MM.1S (cell line): ENCODE measurements around the gene FAT2.

Experiments used
- DNase-seq: peaks from one replicate; pipeline ENCODE4 v3.0.0-alpha.2; 2015
- H2AFZ ChIP-seq: fragments of 300-600 bp; sonication (generic); 2 replicates; pipeline ENCODE4 v1.6.0; 2016; ENCODE audit warnings: antibody characterized with exemption, low read length
- H3F3A ChIP-seq: fragments of 300-600 bp; sonication (generic); 2 replicates; pipeline ENCODE4 v1.6.1; 2016; ENCODE audit warnings: mild to moderate bottlenecking, antibody characterized with exemption, low read length, moderate library complexity, mixed read lengths; ENCODE audit not compliant: insufficient read depth
- H3K27ac ChIP-seq: fragments of 300-600 bp; sonication (generic); 2 replicates; pipeline ENCODE4 v1.5.1; 2016; ENCODE audit warnings: mild to moderate bottlenecking, low read length
- H3K27me3 ChIP-seq: fragments of 300-600 bp; sonication (generic); replicated peaks from 2 replicates; pipeline ENCODE4 v1.6.0; 2016; ENCODE audit warnings: low read length; ENCODE audit not compliant: insufficient read depth
- H3K36me3 ChIP-seq: fragments of 300-600 bp; sonication (generic); replicated peaks from 2 replicates; pipeline ENCODE4 v1.6.1; 2016; ENCODE audit warnings: mild to moderate bottlenecking, low read length, mixed read lengths; ENCODE audit not compliant: insufficient read depth
- H3K4me1 ChIP-seq: fragments of 300-600 bp; sonication (generic); 2 replicates; pipeline ENCODE4 v1.6.1; 2016; ENCODE audit warnings: low read length, mixed read lengths
- H3K4me2 ChIP-seq: fragments of 300-600 bp; sonication (generic); 2 replicates; pipeline ENCODE4 v1.6.0; 2016; ENCODE audit warnings: low read depth, low read length
- H3K4me3 ChIP-seq: fragments of 300-600 bp; sonication (generic); 2 replicates; pipeline ENCODE4 v1.5.1; 2016; ENCODE audit warnings: low read length, mixed read lengths
- H3K79me2 ChIP-seq: fragments of 300-600 bp; sonication (generic); 2 replicates; pipeline ENCODE4 v1.6.1; 2016; ENCODE audit warnings: mixed run types, low read length, mixed read lengths
- H3K9ac ChIP-seq: fragments of 300-600 bp; sonication (generic); 2 replicates; pipeline ENCODE4 v1.6.1; 2016; ENCODE audit warnings: low read length, mixed read lengths
- H3K9me2 ChIP-seq: fragments of 300-600 bp; sonication (generic); replicated peaks from 2 replicates; pipeline ENCODE4 v1.6.1; 2016; ENCODE audit warnings: mild to moderate bottlenecking, low read length, mixed read lengths; ENCODE audit not compliant: insufficient read depth
- H3K9me3 ChIP-seq: fragments of 300-600 bp; sonication (generic); replicated peaks from 2 replicates; pipeline ENCODE4 v1.6.1; 2016; ENCODE audit warnings: mild to moderate bottlenecking, low read length, mixed read lengths; ENCODE audit not compliant: insufficient read depth
- H4K20me1 ChIP-seq: fragments of 300-600 bp; sonication (generic); 2 replicates; pipeline ENCODE4 v1.6.1; 2016; ENCODE audit warnings: mild to moderate bottlenecking, low read length, moderate library complexity, mixed read lengths; ENCODE audit not compliant: insufficient read depth
- EZH2 ChIP-seq: fragments of 300-600 bp; sonication (generic); optimal IDR thresholded peaks from 2 replicates; pipeline ENCODE3; 2017; ENCODE audit warnings: low read depth, mild to moderate bottlenecking, antibody characterized with exemption, low read length, mixed read lengths
- EZH2phosphoT487 ChIP-seq: fragments of 300-600 bp; sonication (generic); IDR thresholded peaks from 2 replicates; pipeline ENCODE4 v1.6.1; 2018; ENCODE audit warnings: antibody characterized with exemption, low read length
- TF ChIP-seq, protein P1 (sequence below): fragments of 300-600 bp; sonication (generic); IDR thresholded peaks from 2 replicates; pipeline ENCODE4 v1.5.1; 2016; ENCODE audit warnings: antibody characterized with exemption, low read length, mixed read lengths

Gene FAT2

DNA sequence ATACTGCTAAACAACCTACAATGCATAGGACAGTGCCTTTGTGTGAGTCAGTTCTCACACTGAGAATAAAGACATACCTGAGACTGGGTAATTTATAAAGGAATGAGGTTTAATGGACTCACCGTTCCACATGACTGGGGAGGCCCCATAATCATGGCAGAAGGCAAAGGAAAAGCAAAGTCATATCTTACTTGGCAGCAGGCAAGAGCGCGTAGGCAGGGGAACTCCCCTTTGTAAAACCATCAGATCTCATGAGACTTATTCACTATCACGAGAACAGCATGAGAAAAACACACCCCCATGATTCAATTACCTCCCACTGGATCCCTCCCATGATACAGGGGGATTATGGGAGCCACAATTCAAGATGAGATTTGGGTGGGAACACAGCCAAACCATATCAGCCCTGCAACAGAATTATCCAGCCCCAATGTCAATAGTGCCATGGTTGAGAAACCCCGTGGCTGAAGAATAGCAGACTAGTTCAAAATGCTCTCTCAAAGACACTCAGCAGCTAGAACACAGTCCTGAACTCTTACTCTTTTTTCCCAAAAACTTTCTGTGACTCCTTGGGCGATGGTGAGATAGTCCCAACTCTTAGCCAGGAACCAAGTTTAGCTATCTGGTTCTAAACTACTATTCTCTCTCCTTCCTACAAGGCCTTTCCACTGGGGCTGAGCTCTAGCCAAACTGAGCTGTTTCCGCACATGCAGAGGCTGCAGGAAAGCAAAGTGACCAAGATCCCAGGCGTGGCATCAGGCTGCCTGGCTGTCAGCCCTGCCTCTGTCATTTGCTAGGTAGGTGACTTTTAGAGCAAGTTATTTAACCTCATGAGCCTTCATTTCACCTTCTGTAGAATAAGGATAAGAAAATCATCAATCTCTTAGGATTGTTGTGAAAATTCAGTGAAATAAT, 21.7 kb downstream of the FAT2 start:
- no peak overlapping the region for H3K4me2 ChIP-seq
- no peaks in the 10 kb centered on the region for H3F3A ChIP-seq
- no peak overlapping the region for H3K27ac ChIP-seq
- H3K36me3 ChIP-seq: no peaks in the 10 kb centered on the region
- no peak for DNase-seq
- no peaks in the 10 kb centered on the region for H3K4me1 ChIP-seq
- H2AFZ ChIP-seq: no peak overlapping the region
- TF ChIP-seq EZH2phosphoT487: no peak
- H3K9me2 ChIP-seq: no peaks in the 10 kb centered on the region
- H3K27me3 ChIP-seq: no peaks in the 10 kb centered on the region
- H3K9ac ChIP-seq: no peak overlapping the region
- no peaks in the 10 kb centered on the region for H4K20me1 ChIP-seq
- no peak overlapping the region for H3K4me3 ChIP-seq
- no peaks in the 10 kb centered on the region for H3K9me3 ChIP-seq
- H3K79me2 ChIP-seq: no peaks in the 10 kb centered on the region

DNA sequence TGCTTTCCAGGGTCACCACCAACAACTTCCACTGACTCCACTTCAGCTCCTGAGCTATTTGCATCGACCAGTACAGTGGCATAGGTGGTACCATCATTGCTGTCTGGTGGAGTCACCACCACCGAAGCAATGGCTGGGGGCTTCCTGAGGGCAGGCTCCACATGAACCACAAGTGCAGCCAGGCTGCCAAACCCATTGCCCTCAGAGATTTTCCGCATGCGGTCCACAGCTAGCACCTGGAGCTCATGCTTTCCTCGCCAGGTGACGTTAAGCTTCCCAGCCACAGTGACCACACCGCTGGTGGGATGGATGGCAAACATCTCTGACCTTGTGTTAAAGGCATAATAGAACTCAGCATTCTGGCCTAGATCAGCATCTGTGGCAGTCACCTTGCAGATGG, 23.1 kb downstream of the FAT2 start:
- H3K4me1 ChIP-seq: no peaks in the 10 kb centered on the region
- H3K27me3 ChIP-seq: no peaks in the 10 kb centered on the region
- no peaks in the 10 kb centered on the region for H4K20me1 ChIP-seq

GRCh38 chr5:151565971-151566370, 25.2 kb downstream of the FAT2 start:
- H3K9me2 ChIP-seq: no peaks in the 10 kb centered on the region
- no peak overlapping the region for H3K9ac ChIP-seq
- TF ChIP-seq EZH2: no peak
- no peak for TF ChIP-seq EZH2phosphoT487
- TF ChIP-seq, protein P1, sequence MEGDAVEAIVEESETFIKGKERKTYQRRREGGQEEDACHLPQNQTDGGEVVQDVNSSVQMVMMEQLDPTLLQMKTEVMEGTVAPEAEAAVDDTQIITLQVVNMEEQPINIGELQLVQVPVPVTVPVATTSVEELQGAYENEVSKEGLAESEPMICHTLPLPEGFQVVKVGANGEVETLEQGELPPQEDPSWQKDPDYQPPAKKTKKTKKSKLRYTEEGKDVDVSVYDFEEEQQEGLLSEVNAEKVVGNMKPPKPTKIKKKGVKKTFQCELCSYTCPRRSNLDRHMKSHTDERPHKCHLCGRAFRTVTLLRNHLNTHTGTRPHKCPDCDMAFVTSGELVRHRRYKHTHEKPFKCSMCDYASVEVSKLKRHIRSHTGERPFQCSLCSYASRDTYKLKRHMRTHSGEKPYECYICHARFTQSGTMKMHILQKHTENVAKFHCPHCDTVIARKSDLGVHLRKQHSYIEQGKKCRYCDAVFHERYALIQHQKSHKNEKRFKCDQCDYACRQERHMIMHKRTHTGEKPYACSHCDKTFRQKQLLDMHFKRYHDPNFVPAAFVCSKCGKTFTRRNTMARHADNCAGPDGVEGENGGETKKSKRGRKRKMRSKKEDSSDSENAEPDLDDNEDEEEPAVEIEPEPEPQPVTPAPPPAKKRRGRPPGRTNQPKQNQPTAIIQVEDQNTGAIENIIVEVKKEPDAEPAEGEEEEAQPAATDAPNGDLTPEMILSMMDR: no peak
- no peaks in the 10 kb centered on the region for H4K20me1 ChIP-seq
- H3K4me3 ChIP-seq: no peak overlapping the region
- no peak for DNase-seq
- H2AFZ ChIP-seq: no peak overlapping the region
- H3K4me1 ChIP-seq: no peaks in the 10 kb centered on the region
- no peak overlapping the region for H3K27ac ChIP-seq
- no peaks in the 10 kb centered on the region for H3K79me2 ChIP-seq
- no peaks in the 10 kb centered on the region for H3K27me3 ChIP-seq
- H3K9me3 ChIP-seq: no peaks in the 10 kb centered on the region
- no peak overlapping the region for H3K4me2 ChIP-seq
- H3F3A ChIP-seq: no peaks in the 10 kb centered on the region
- no peaks in the 10 kb centered on the region for H3K36me3 ChIP-seq

More for the DNA sequence above, 23.1 kb downstream of the FAT2 start:
- TF ChIP-seq, protein P1: no peak
- no peak for TF ChIP-seq EZH2phosphoT487
- no peak for TF ChIP-seq EZH2
- Histone ChIP-seq H3F3A (no peaks in the 10 kb centered on the region), H3K4me2 (no peak overlapping the region), H3K36me3 (no peaks in the 10 kb centered on the region), H3K9me2 (no peaks in the 10 kb centered on the region), H3K9me3 (no peaks in the 10 kb centered on the region), H3K79me2 (no peaks in the 10 kb centered on the region), H3K4me3 (no peak overlapping the region), H3K27ac (no peak overlapping the region), H2AFZ (no peak overlapping the region), H3K9ac (no peak overlapping the region)
- no peak for DNase-seq

DNA sequence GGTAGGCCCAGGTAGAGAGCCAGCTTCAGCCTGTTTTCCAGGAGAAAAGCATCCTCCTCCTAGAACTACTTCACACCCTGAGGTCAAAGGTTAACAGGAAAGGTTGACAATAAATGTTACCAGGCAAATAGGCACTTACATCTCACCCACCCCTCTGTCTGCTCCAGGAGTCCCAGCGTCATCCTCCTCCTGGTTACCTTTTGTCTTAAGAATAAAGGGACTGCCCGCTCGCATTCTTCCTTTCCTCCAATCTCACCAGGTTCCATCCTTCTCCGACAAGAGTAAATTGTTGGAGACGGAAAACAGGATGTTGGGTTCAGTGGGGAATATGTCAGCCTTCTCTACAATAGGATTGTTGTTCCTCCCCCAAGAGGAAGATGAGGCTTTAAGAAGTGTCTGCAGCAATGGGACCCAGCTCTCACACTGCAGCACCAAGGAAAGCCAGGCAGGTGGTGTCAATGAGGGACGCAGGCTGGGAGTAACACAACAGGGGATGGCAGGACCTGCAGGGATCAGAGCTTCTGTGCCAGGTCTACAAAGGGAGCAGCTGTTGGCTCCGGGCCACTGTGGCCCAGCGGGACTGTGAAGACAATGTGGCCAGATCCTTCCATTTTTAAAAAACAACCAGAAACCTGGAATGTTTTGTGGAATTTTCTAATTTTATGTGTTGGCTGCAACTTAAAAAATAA, 29.0 kb downstream of the FAT2 start:
- H3K9ac ChIP-seq: no peak overlapping the region
- H3K27ac ChIP-seq: no peak overlapping the region
- no peak overlapping the region for H3K4me3 ChIP-seq
- no peaks in the 10 kb centered on the region for H3K9me3 ChIP-seq
- no peak overlapping the region for H2AFZ ChIP-seq
- no peaks in the 10 kb centered on the region for H3K79me2 ChIP-seq
- H3K36me3 ChIP-seq: no peaks in the 10 kb centered on the region
- no peaks in the 10 kb centered on the region for H3K9me2 ChIP-seq
- no peaks in the 10 kb centered on the region for H3K4me1 ChIP-seq
- no peak for TF ChIP-seq EZH2
- TF ChIP-seq, protein P1: no peak
- TF ChIP-seq EZH2phosphoT487: no peak
- no peaks in the 10 kb centered on the region for H3K27me3 ChIP-seq
- no peaks in the 10 kb centered on the region for H3F3A ChIP-seq
- H3K4me2 ChIP-seq: no peak overlapping the region
- H4K20me1 ChIP-seq: no peaks in the 10 kb centered on the region
- DNase-seq: no peak
